GM23248 (cell line): ENCODE measurements around the gene KLK7. TPM values are rescaled to one million over a fixed set of nuclear protein-coding genes. Genes with fewer than 3 reads are reported as not detected.

Source experiments
- DNase-seq: peaks from one replicate; pipeline ENCODE4 v3.0.0-alpha.2; 2015
- H2AFZ ChIP-seq: fragments of 200-600 bp; sonication (generic); 2 replicates; pipeline ENCODE4 v1.6.1; 2016; ENCODE audit warnings: antibody characterized with exemption
- H3F3A ChIP-seq: fragments of 200-600 bp; sonication (generic); 2 replicates; pipeline ENCODE4 v1.6.1; 2016; ENCODE audit warnings: mild to moderate bottlenecking, antibody characterized with exemption, mixed run types; ENCODE audit not compliant: insufficient read depth
- H3K27ac ChIP-seq: fragments of 200-600 bp; sonication (generic); 2 replicates; pipeline ENCODE4 v1.5.1; 2016; ENCODE audit warnings: mild to moderate bottlenecking
- H3K27me3 ChIP-seq: fragments of 200-600 bp; sonication (generic); replicated peaks from 2 replicates; pipeline ENCODE4 v1.6.1; 2016; ENCODE audit warnings: mild to moderate bottlenecking; ENCODE audit not compliant: insufficient read depth
- H3K36me3 ChIP-seq: fragments of 200-600 bp; sonication (generic); 2 replicates; pipeline ENCODE4 v1.6.1; 2016; ENCODE audit warnings: low read depth, mild to moderate bottlenecking
- H3K4me1 ChIP-seq: fragments of 200-600 bp; sonication (generic); 2 replicates; pipeline ENCODE4 v1.6.1; 2016; ENCODE audit warnings: mild to moderate bottlenecking; ENCODE audit not compliant: insufficient read depth
- H3K4me2 ChIP-seq: fragments of 200-600 bp; sonication (generic); one replicate; pipeline ENCODE4 v1.6.1; 2016; ENCODE audit warnings: mild to moderate bottlenecking; ENCODE audit not compliant: unreplicated experiment
- H3K4me3 ChIP-seq: fragments of 200-600 bp; sonication (generic); 2 replicates; pipeline ENCODE4 v1.5.1; 2016; ENCODE audit warnings: mild to moderate bottlenecking
- H3K79me2 ChIP-seq: fragments of 200-600 bp; sonication (generic); 2 replicates; pipeline ENCODE4 v1.6.1; 2016; ENCODE audit warnings: mild to moderate bottlenecking; ENCODE audit not compliant: insufficient read depth
- H3K9ac ChIP-seq: fragments of 200-600 bp; sonication (generic); 2 replicates; pipeline ENCODE4 v1.6.1; 2016; ENCODE audit warnings: mild to moderate bottlenecking
- H3K9me2 ChIP-seq: fragments of 200-600 bp; sonication (generic); 2 replicates; pipeline ENCODE4 v1.6.1; 2016; ENCODE audit warnings: mixed run types, mild to moderate bottlenecking, moderate library complexity; ENCODE audit not compliant: insufficient read depth
- H3K9me3 ChIP-seq: fragments of 200-600 bp; sonication (generic); one replicate; pipeline ENCODE4 v1.6.1; 2017; ENCODE audit warnings: low read depth
- H4K20me1 ChIP-seq: fragments of 200-600 bp; sonication (generic); 2 replicates; pipeline ENCODE4 v1.6.0; 2016; ENCODE audit not compliant: insufficient read depth
- EZH2 ChIP-seq: fragments of 200-600 bp; sonication (generic); IDR thresholded peaks from 2 replicates; pipeline ENCODE4 v1.6.1; 2018; ENCODE audit warnings: antibody characterized with exemption, mild to moderate bottlenecking; ENCODE audit not compliant: insufficient read depth, poor library complexity, severe bottlenecking
- EZH2phosphoT487 ChIP-seq: fragments of 200-600 bp; sonication (generic); IDR thresholded peaks from 2 replicates; pipeline ENCODE4 v1.6.1; 2018; ENCODE audit warnings: antibody characterized with exemption, moderate library complexity, mild to moderate bottlenecking, low read depth; ENCODE audit not compliant: insufficient read depth
- WGBS, 2 experiments: methylation state at CpG; one replicate each; pipeline ENCODE4 v1.1.6; 2015 to 2017; ENCODE audit warnings: low lambda C conversion rate in 2 of 2, low coverage in 1 of 2; ENCODE audit errors: missing lambda C conversion rate in 2 of 2; 5-methylcytosine and 5-hydroxymethylcytosine counted together
- in situ Hi-C: fragments of 300-500 bp; cut with MboI; formaldehyde crosslinking; loops from 2 replicates; pipeline ENCODE4 v1.15.0; 2020
- polyA plus RNA-seq: library from polyadenylated mRNA; unstranded; fragments of >200 nt; fragmentation: Nextera tagmentation; extraction: Ambion mirVana; gene quantifications from 2 replicates; pipeline ENCODE4 v1.2.1, GENCODE V29; 2016
- total RNA-seq: library from RNA; depleted of rRNA; stranded (reverse); fragments of >200 nt; shearing (Covaris generic); gene quantifications from 2 replicates; pipeline ENCODE4 v1.2.3, GENCODE V29; 2014; rRNA removed

The KLK7 gene
- total RNA-seq: not detected in 2 replicates
- not detected in 2 replicates for polyA plus RNA-seq

DNA sequence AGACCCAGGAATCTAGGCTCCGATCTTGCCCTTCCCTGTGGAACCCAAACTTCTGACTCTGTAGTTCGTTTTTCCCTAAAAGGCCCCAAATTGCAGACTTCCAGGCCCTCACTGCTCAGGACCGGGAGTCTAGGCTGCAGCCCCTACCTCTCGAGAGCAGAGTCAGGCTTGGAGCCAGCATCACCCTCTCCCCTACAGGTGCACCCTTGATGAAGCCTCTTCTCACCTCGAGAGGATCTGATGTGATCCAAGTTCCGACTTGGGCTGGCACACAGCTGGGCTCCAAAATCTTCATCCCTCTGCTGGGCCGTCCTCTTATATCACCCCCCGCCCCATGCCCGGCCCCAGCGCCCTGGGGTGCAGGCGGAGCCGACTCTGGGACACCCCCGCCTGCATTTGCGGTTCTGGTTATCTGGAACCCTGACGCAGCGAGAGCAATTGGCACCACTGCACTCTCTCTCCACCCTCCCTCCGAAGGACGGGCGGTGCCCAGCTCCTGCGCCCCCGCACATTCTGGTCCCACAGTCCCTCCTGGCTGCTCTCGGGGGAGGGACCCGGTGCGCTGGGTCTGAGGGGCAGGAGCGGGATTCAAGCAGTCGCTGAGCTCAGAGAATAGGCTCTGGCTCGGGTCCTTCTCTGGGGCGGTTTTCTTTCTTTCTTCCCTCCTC is at the start of gene KLK7:
Gene KLK7, minus strand, starts transcription at position 293 of the 668 bp plus-strand sequence. CDS start 1,518 bp downstream, outside the sequence.
- Histone ChIP-seq H4K20me1 (no peaks in the 10 kb centered on the region), H3K27ac (no peak within 1 kb of the TSS), H3K9me3 (no peaks in the 10 kb centered on the region), H3K4me2 (no peak within 1 kb of the TSS), H3K79me2 (no peaks in the 10 kb centered on the region), H3K9me2 (no peaks in the 10 kb centered on the region), H3K4me3 (no peak within 1 kb of the TSS), H2AFZ (no peak within 1 kb of the TSS), H3F3A (no peaks in the 10 kb centered on the region), H3K27me3 (no peaks in the 10 kb centered on the region; the same call in 1 of the 2 replicates), H3K9ac (no peak within 1 kb of the TSS), H3K4me1 (no peaks in the 10 kb centered on the region), H3K36me3 (no peaks in the 10 kb centered on the region)
- TF ChIP-seq EZH2 (no peak), EZH2phosphoT487 (no peak)
- no peak for DNase-seq
- in situ Hi-C loops: no loop called here
- 7 to 8% methylated on average over 25 to 28 of the region's 28 CpGs for WGBS, 2 experiments

DNA sequence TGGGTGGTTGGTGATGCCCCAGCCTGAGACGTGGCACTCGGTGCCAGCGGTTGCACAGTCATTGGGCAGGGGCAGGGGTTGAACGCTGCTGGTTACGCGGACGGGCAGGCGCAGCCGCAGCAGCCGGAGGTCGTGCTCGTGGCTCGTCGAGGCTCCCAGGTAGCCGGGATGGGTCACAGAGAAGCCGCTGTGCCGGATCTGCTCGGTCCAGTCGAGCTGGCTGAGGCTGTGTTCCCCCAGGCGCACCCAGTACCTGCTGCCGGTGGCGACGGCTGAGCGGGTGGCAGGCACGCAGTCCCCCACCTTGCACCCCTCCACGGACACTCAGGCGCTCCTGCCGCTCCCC is 48.1 kb upstream of the KLK7 start:
- TF ChIP-seq EZH2: no peak
- no peak for TF ChIP-seq EZH2phosphoT487
- Histone ChIP-seq H3K27ac (no peak overlapping the region), H3K9me2 (no peaks in the 10 kb centered on the region), H3K9me3 (no peaks in the 10 kb centered on the region), H2AFZ (no peak overlapping the region), H4K20me1 (no peaks in the 10 kb centered on the region), H3K9ac (no peak overlapping the region), H3K36me3 (no peaks in the 10 kb centered on the region), H3F3A (no peaks in the 10 kb centered on the region), H3K27me3 (no peaks in the 10 kb centered on the region), H3K4me1 (no peaks in the 10 kb centered on the region), H3K4me2 (no peak overlapping the region), H3K4me3 (no peak overlapping the region), H3K79me2 (no peaks in the 10 kb centered on the region)
- DNase-seq: no peak
- in situ Hi-C loops: no loop called here
- 75 to 81% methylated on average over 21 to 26 of the region's 28 CpGs for WGBS, 2 experiments

- Histone ChIP-seq H3K9ac (no peak overlapping the region), H3K36me3 (no peaks in the 10 kb centered on the region), H3F3A (no peaks in the 10 kb centered on the region), H3K27me3 (no peaks in the 10 kb centered on the region), H4K20me1 (no peaks in the 10 kb centered on the region), H3K4me3 (no peak overlapping the region), H3K79me2 (no peaks in the 10 kb centered on the region), H2AFZ (no peak overlapping the region), H3K4me1 (no peaks in the 10 kb centered on the region), H3K9me3 (no peaks in the 10 kb centered on the region), H3K9me2 (no peaks in the 10 kb centered on the region), H3K27ac (no peak overlapping the region), H3K4me2 (no peak overlapping the region)
- TF ChIP-seq EZH2: no peak
- TF ChIP-seq EZH2phosphoT487: no peak
- in situ Hi-C loops: no loop called here
- DNase-seq: no peak
- WGBS, 2 experiments: 58 to 63% methylated on average over 7 of the region's 7 CpGs
Measured at GRCh38 chr19:51031220-51031879, 47.6 kb upstream of the KLK7 start.

GRCh38 chr19:51030631-51031030 is 46.9 kb upstream of the KLK7 start:
- WGBS, 2 experiments: 45 to 54% methylated on average over 12 to 13 of the region's 13 CpGs
- Histone ChIP-seq H3K27ac (no peak overlapping the region), H3K9me3 (no peaks in the 10 kb centered on the region), H3F3A (no peaks in the 10 kb centered on the region), H3K27me3 (peaks cover 5% of the 10 kb centered on the region; the same call in 1 of the 2 replicates), H3K79me2 (no peaks in the 10 kb centered on the region), H3K4me3 (no peak overlapping the region), H4K20me1 (no peaks in the 10 kb centered on the region), H3K9me2 (no peaks in the 10 kb centered on the region), H3K4me2 (no peak overlapping the region), H3K36me3 (no peaks in the 10 kb centered on the region), H2AFZ (no peak overlapping the region), H3K4me1 (no peaks in the 10 kb centered on the region), H3K9ac (no peak overlapping the region)
- in situ Hi-C loops: no loop called here
- DNase-seq: no peak
- no peak for TF ChIP-seq EZH2
- TF ChIP-seq EZH2phosphoT487: no peak
